Thyroid gland (tissue), 4 donors: ENCODE measurements around the gene ZNF496. TPM values are rescaled to one million over a fixed set of nuclear protein-coding genes. Genes with fewer than 3 reads are reported as not detected.

Experiments
- DNase-seq, 2 donors: peaks; one replicate each; pipeline ENCODE4 v3.0.0-alpha.2; 2019
- H3K27ac ChIP-seq, 3 donors: fragments of 200-600 bp; sonication (generic); 1 replicate in 2 of 3; 2 replicates in 1 of 3; pipeline ENCODE4 v1.5.1; 2016 to 2019; ENCODE audit warnings: mild to moderate bottlenecking in 1 of 3, moderate library complexity in 1 of 3
- H3K27me3 ChIP-seq: fragments of 200-600 bp; sonication (generic); one replicate; pipeline ENCODE4 v1.5.1; 2019
- H3K36me3 ChIP-seq, 2 donors: fragments of 200-600 bp; sonication (generic); one replicate each; pipeline ENCODE4 v1.5.1; 2016 to 2019
- H3K4me1 ChIP-seq, 2 donors: fragments of 200-600 bp; sonication (generic); one replicate each; pipeline ENCODE4 v1.5.1; 2017 to 2019
- H3K4me3 ChIP-seq, 3 donors: fragments of 200-600 bp; sonication (generic); replicated peaks in 1 of 3; 1 replicate in 2 of 3; 2 replicates in 1 of 3; pipeline ENCODE4 v1.5.1; 2016; ENCODE audit warnings: mild to moderate bottlenecking in 1 of 3
- H3K9me3 ChIP-seq: fragments of 200-600 bp; sonication (generic); one replicate; pipeline ENCODE4 v1.5.1; 2017
- POLR2A ChIP-seq, 2 donors: fragments of 450-650 bp; IDR thresholded peaks; one replicate each; pipeline ENCODE4 v1.6.1; 2017; ENCODE audit warnings: antibody characterized with exemption in 2 of 2, mild to moderate bottlenecking in 2 of 2, moderate library complexity in 1 of 2
- WGBS, 2 donors: methylation state at CpG; one replicate each; pipeline ENCODE4 v1.1.5; 2017; 5-methylcytosine and 5-hydroxymethylcytosine counted together
- intact Hi-C: fragments of 100-400 bp; cut with DNase I; formaldehyde crosslinking; loops from one replicate; pipeline ENCODE4 v1.15.1; 2023
- total RNA-seq, 4 donors: library from RNA; depleted of rRNA; stranded (reverse); fragments of >200 nt; gene quantifications; one replicate each; pipeline ENCODE4 v1.2.3, GENCODE V29; 2016
- TF ChIP-seq, protein P1 (sequence below), 6 experiments: fragments of 200-600 bp in 3 of 6; fragments of 450-650 bp in 3 of 6; sonication (generic) in 3 of 6; IDR thresholded peaks; one replicate each; pipeline ENCODE4 v1.5.1; 2016 to 2019; ENCODE audit warnings: antibody characterized with exemption in 6 of 6, mild to moderate bottlenecking in 2 of 6, inconsistent platforms in 1 of 6, moderate library complexity in 1 of 6

The ZNF496 gene
- total RNA-seq, 4 donors from 2014 or later = 34.0 to 78.6 (median 51.9) TPM

DNA sequence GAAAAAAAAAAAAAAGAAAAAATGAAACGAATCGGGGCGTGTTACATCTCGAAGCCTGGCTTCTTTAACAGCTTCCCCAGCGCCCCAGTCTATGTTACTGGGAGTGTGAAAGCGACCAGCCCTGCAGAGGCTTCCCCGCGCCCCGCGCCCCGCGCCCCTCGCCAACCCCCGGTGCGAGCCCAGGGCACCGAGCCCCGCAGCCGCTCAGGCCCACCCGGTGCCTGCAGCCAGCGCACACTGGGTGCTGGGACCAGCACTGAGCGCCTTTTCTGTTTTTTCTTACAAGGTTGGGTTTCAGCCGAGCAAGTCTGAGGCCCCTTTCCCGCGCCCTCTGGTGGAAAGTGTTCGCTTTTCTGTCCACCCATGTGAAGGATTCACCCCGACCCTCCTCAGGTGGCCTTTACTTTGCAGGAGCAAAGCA, 42.1 kb upstream of the ZNF496 start:
- no peak overlapping the region for H3K27ac ChIP-seq
- intact Hi-C loops = no loop called here
- no peaks in the 10 kb centered on the region for H3K4me1 ChIP-seq
- no peak overlapping the region for H3K4me3 ChIP-seq
- H3K27me3 ChIP-seq = no peaks in the 10 kb centered on the region
- H3K9me3 ChIP-seq = no peaks in the 10 kb centered on the region
- peak; percentile 39 to 56 for DNase-seq
- TF ChIP-seq, protein P1, sequence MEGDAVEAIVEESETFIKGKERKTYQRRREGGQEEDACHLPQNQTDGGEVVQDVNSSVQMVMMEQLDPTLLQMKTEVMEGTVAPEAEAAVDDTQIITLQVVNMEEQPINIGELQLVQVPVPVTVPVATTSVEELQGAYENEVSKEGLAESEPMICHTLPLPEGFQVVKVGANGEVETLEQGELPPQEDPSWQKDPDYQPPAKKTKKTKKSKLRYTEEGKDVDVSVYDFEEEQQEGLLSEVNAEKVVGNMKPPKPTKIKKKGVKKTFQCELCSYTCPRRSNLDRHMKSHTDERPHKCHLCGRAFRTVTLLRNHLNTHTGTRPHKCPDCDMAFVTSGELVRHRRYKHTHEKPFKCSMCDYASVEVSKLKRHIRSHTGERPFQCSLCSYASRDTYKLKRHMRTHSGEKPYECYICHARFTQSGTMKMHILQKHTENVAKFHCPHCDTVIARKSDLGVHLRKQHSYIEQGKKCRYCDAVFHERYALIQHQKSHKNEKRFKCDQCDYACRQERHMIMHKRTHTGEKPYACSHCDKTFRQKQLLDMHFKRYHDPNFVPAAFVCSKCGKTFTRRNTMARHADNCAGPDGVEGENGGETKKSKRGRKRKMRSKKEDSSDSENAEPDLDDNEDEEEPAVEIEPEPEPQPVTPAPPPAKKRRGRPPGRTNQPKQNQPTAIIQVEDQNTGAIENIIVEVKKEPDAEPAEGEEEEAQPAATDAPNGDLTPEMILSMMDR (IDR thresholded peaks at IDR 0.05) = peak in 4 of 6 experiments; percentile 10 to 45 (median 25)
- TF ChIP-seq POLR2A (IDR thresholded peaks at IDR 0.05) = no peak
- H3K36me3 ChIP-seq = no peaks in the 10 kb centered on the region
- 23 to 26% methylated on average over 26 of the region's 26 CpGs for WGBS, 2 donors

DNA sequence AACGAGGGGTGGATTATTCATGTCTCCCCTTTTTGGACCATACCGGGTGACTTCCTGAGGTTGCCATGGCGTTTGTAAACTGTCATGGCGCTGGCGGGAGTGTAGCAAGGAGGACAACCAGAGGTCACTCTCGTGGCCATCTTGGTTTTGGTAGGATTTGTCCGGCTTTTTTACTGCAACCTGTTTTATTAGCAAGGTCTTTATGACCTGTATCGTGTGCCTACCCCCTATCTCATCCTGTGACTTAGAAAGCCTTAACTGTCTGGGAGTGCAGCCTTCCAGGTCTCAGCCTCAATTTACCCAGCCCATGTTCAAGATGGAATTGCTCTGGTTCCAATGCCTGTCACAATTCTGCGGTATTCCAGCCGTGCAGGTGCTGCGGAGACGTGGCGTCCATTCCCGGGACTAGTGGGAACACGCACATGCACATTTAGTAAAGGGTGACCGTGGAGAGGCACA, 40.2 kb upstream of the ZNF496 start:
- TF ChIP-seq, protein P1 (IDR thresholded peaks at IDR 0.05) = no peak
- no peak for TF ChIP-seq POLR2A (IDR thresholded peaks at IDR 0.05)
- Histone ChIP-seq H3K4me1 (no peaks in the 10 kb centered on the region), H3K27ac (no peak overlapping the region), H3K9me3 (no peaks in the 10 kb centered on the region), H3K4me3 (no peak overlapping the region), H3K27me3 (no peaks in the 10 kb centered on the region), H3K36me3 (no peaks in the 10 kb centered on the region)
- intact Hi-C loops = no loop called here
- no peak for DNase-seq
- WGBS, 2 donors = 93 to 94% methylated on average over 16 of the region's 16 CpGs

DNA sequence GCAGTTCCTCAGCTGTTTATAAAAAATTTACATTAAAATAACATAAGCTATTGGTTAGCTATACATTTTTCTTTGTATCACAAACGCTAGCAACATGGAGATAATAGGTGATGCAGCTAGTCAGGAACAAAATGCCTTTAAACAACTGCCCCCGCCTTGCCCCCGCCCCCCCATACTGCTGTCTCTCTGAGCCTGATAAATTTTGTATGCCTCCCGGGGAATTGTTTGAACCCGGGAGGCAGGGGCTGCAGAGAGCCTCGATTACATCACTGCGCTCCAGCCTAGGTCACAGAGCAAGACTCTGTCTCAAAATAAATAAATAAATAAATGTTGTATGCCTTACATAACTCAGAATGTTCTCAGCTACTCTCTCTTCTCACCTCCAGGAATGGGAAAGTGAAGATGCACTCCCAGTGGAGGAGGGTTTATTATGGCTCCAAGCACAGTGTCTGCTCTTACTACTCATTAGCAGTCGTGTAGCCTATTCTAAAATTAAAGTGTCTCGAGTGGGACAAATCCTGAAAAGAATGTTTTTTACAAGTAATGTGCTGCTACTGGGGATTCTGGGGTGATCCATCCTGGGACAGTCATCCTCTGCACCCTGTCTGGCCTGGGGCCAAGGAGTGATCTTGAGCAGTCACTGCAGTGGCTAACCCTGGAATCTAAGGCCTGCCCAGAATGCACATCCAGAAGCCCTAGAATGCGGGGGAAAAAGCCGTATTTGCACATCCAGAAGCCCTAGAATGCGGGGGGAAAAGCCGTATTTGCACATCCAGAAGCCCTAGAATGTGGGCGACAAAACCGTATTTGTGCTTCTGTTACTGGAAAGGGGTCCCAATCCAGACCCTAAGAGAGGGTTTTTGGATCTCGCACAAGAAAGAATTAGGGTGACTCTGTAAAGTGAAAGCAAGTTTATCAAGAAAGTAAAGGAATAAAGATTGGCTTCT, 39.4 kb upstream of the ZNF496 start:
- Histone ChIP-seq H3K27me3 (no peaks in the 10 kb centered on the region), H3K27ac (no peak overlapping the region)

DNA sequence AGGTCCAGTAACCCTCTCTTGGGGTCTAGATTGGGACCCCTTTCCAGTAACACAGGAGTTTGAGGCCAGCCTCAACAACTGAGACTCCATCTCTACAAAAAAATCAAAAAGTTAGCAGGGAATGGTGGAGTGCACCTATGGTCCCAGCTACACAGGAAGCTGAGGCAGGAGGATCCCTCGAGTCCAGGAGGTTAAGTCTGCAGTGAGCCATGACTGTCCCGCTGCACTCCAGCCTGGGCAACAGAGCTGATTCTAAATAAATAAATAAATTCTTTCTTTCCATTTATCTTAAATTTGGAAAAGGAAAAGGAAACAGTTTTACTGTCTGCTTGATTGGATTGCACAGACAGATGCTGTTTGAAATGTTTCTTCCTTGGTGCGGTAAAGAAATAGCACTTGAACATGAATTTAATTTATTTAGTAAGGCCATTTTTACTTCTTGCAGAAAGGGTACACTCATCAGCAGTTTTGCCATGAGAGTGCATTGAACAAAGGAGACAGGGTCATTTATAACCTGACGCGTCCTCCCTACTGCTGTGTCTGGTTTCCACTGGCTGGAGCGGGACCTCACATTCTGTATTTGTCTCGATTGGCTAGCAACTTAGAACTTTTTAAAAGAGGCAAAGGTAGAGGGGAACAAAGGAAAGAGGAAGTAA, 37.0 kb upstream of the ZNF496 start:
- WGBS, 2 donors = 65 to 73% methylated on average over 7 of the region's 7 CpGs
- TF ChIP-seq, protein P1 (IDR thresholded peaks at IDR 0.05) = no peak
- TF ChIP-seq POLR2A (IDR thresholded peaks at IDR 0.05) = no peak
- no peak overlapping the region for H3K4me3 ChIP-seq
- H3K27me3 ChIP-seq = no peaks in the 10 kb centered on the region
- intact Hi-C loops = no loop called here
- no peaks in the 10 kb centered on the region for H3K4me1 ChIP-seq
- no peak overlapping the region for H3K27ac ChIP-seq
- no peak for DNase-seq
- H3K9me3 ChIP-seq = no peaks in the 10 kb centered on the region
- H3K36me3 ChIP-seq = no peaks in the 10 kb centered on the region

More for the DNA sequence above, 39.4 kb upstream of the ZNF496 start:
- no peak for TF ChIP-seq POLR2A (IDR thresholded peaks at IDR 0.05)
- TF ChIP-seq, protein P1 (IDR thresholded peaks at IDR 0.05) = no peak
- DNase-seq = no peak
- intact Hi-C loops = no loop called here
- WGBS, 2 donors = 81 to 87% methylated on average over 16 of the region's 16 CpGs
- no peaks in the 10 kb centered on the region for H3K4me1 ChIP-seq
- H3K9me3 ChIP-seq = no peaks in the 10 kb centered on the region
- no peak overlapping the region for H3K4me3 ChIP-seq
- no peaks in the 10 kb centered on the region for H3K36me3 ChIP-seq
